Esophagus muscularis mucosa (tissue), 4 donors: ENCODE data around the gene CFAP221.

Source experiments
- CTCF ChIP-seq, 3 experiments: fragments of 200-600 bp in 2 of 3; fragments of 450-650 bp in 1 of 3; sonication (generic) in 2 of 3; IDR thresholded peaks; one replicate each; pipeline ENCODE4 v1.5.1; 2017 to 2019; ENCODE audit warnings: antibody characterized with exemption in 3 of 3, mild to moderate bottlenecking in 2 of 3, moderate library complexity in 1 of 3
- EP300 ChIP-seq: sonication (generic); formaldehyde crosslinking; IDR thresholded peaks from one replicate; pipeline ENCODE4 v1.6.1; 2017; ENCODE audit warnings: antibody characterized with exemption
- POLR2A ChIP-seq: fragments of 450-650 bp; IDR thresholded peaks from one replicate; pipeline ENCODE4 v1.6.1; 2017; ENCODE audit warnings: antibody characterized with exemption, moderate library complexity, mild to moderate bottlenecking, low read depth
- POLR2AphosphoS5 ChIP-seq, 2 donors: sonication (generic); formaldehyde crosslinking; IDR thresholded peaks; one replicate each; pipeline ENCODE4 v1.6.1; 2017; ENCODE audit warnings: antibody characterized with exemption in 2 of 2

GRCh38 chr2:119647440-119648169 is 103.4 kb downstream of the CFAP221 start:
- TF ChIP-seq CTCF (IDR thresholded peaks at IDR 0.05) (no peak), POLR2AphosphoS5 (IDR thresholded peaks at IDR 0.05) (no peak), POLR2A (no peak), EP300 (no peak)
